GM12874 (cell line): ENCODE results near the gene AURKA.

ENCODE experiments used
- CTCF ChIP-seq: IDR thresholded peaks from 2 replicates; pipeline ENCODE4 v1.5.1; 2011; ENCODE audit warnings: low read depth, mild to moderate bottlenecking, control low read depth, low read length, moderate library complexity; ENCODE audit not compliant: insufficient read depth

Gene AURKA

GRCh38 chr20:56376331-56376730 lies 15.7 kb downstream of the AURKA start:
- no peak for TF ChIP-seq CTCF

- no peak for TF ChIP-seq CTCF
These were observed 18.1 kb downstream of the AURKA start for GRCh38 chr20:56373942-56374341.

- TF ChIP-seq CTCF: no peak
These were observed 19.2 kb downstream of the AURKA start for GRCh38 chr20:56372850-56373249.

GRCh38 chr20:56371977-56372376 lies 20.0 kb downstream of the AURKA start:
- TF ChIP-seq CTCF: no peak

- TF ChIP-seq CTCF: no peak
These were observed 22.8 kb downstream of the AURKA start for GRCh38 chr20:56369179-56369578.

- TF ChIP-seq CTCF: no peak
These were observed 23.5 kb downstream of the AURKA start for GRCh38 chr20:56368351-56369134.

GRCh38 chr20:56363491-56363890 lies 28.5 kb downstream of the AURKA start:
- TF ChIP-seq CTCF: no peak
